ENCODE results near the gene APIP.
"Not testable (repeated sequence)": the region's sequence is repeated elsewhere in the genome, so short reads cannot be mapped to it uniquely, and the experiment has no call there.

The APIP gene

DNA sequence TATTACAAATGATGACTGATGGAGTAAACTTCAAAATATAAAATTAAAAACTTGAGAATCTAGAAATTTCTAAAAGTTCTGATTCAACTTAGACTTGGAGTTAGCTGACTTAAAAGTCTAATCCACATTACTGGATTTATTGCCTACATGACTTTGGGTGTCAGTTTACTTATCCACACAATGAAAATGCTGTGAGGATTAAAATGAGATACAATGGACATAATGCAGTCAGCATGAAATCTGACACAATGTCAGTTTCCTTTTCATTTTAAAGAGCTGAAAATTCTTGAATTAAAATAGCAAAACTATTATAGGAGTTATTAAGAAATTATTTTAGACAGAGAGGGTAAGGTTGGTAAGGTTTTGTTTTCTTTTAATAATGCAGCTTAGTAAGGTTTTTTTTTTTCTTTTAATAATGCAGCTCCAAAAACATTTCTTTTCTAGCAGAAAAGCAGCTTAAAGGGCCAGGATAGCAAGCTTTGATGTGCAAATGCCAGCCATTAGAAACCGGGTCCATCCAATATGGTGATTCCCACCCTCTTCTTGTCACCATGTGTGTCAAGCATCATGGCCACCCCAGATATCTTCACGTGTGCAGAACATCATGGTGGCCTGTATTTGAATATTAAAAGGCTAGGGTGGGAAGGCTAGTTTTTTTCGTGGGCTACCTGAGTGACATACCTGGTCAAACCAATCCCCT lies 18.9 kb downstream of the APIP start:
- DNase-seq: no peak
- intact Hi-C loops (cut with DNase I): no loop called here

DNA sequence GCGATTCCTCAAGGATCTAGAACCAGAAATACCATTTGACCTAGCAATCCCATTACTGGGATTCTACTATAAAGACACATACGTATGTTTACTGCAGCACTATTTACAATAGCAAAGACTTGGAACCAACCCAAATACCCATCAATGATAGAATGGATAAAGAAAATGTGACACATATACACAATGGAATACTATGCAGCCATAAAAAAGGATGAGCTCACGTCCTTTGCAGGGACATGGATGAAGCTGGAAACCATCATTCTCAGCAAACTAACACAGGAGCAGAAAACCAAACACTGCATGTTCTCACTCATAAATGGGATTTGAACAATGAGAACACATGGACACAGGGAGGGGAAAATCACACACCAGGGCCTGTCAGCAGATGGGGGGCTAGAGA lies 20.0 kb downstream of the APIP start:
- DNase-seq; intact Hi-C loops (cut with DNase I): not testable (repeated sequence)

DNA sequence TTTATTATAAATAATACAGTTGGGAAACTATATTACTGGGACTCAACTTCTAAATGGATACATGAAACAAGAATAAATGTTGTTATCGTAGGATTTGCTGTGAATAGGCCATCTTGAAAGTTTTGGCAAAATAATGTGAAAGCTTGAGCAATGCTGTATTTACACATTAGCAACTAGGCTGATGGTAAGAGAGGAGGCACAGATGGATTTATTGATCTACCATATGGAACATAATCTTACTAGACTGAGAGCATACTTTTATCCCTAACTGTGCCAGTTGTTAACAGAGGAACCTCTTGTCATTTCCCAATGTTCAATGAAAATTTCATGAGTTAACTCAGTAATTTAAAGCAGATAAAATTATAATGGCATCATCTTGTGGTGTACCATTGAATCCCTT lies 22.8 kb downstream of the APIP start:
- no peak for DNase-seq
- intact Hi-C loops (cut with DNase I): loop anchor here (5.0 kb wide), 1 partner anchor 306 kb away; no protein-coding TSS in a partner anchor

DNA sequence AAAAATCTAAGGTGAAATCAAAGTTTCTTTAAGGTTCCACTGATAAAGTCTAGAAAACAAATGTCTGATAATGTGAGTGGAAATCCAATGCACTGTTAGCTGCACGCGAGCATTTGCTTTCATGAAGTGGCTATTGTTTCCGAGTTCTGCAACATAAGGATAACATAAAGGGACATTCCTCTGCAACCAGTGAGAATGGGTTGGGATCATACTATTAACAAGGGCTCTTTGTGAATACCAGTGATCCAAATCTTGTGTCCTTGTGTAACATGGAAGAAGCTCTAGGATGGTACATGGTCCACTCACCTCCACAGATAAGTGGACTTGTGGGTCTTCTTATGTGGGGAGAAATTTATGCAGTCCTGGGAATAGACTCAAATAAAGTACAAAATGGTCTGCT lies 24.6 kb downstream of the APIP start:
- DNase-seq: no peak
- intact Hi-C loops (cut with DNase I): loop anchor here (5.0 kb wide), 1 partner anchor 304 kb away; no protein-coding TSS in a partner anchor

DNA sequence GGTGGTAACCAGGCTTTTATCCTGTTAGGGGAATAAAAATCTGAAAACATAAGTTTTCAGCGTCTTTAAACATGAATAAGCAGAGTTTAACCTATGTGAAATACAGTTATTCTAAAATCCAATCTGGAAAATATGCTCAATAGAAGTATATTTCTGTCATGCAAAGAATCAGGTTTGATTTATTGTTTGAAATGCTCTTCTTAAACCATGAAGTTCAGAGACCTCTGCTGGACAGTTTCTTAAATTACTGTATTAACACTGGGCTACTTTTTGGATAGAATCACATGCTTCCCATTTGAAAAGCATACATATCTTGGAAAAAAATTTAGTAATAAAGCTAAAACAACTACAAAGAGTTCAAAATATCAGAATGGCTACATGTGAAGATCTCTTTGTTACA lies 25.4 kb downstream of the APIP start:
- intact Hi-C loops (cut with DNase I): loop anchor here (5.0 kb wide), 1 partner anchor 304 kb away; no protein-coding TSS in a partner anchor

DNA sequence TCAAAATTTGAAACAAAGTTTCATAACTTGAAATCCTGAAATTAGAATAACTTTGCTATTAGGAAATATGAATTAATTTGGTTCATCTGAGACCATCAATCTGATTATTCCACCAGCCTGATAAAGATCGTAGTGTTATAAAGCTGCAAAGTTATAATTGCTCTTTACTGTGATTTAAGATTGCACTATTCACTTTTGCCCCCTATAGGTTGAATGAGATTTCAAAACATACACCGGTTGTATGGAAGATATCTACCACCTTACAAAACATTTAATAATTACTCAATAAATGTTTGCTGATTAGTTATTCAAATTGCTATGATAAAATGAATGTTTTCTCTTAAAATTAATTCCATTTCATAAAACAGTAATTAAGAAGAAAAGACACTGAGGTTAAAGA lies 26.1 kb downstream of the APIP start:
- intact Hi-C loops (cut with DNase I): loop anchor here (5.0 kb wide), 1 partner anchor 303 kb away; no protein-coding TSS in a partner anchor
- DNase-seq: no peak

More for the DNA sequence above, 25.4 kb downstream of the APIP start:
- peak in 1 of 42 donors; percentile 44 for DNase-seq

DNA sequence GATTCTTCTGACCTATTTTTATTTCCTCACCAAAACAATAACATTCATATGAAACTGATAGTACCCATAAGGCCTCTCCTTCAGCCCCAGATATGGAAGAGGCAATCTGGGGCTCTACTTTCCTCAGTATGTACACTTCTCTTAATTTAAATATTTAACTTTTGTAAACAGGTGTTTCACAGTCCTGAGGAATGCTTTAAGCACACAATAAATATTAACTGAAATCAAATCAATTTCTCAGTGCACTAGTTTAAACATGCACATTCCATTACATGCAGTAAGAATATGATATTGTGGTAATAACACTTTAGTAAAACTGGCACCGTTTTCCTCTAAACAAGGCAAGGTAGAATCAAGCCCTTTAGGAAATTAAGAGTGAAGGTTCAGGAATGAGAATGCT lies 28.9 kb downstream of the APIP start:
- intact Hi-C loops (cut with DNase I): no loop called here
- DNase-seq: no peak

DNA sequence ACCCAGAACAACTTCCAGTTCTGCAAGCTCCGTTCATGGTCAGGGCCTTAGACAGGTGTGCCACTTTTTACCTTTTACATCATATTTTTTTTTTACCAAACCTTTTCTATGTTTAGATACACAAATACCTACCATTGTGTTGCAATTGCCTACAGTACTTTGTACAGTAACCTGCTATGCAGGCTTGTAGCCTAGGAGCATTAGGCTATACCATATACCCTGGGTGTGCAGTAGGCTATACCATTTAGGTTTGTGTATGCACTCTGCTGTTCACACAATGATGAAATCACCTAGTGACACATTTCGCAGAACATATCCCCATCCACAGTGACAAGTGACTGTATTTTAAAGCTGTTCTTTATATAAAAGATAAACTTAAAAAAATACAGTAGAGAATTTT lies 29.6 kb downstream of the APIP start:
- intact Hi-C loops (cut with DNase I): no loop called here
- no peak for DNase-seq

DNA sequence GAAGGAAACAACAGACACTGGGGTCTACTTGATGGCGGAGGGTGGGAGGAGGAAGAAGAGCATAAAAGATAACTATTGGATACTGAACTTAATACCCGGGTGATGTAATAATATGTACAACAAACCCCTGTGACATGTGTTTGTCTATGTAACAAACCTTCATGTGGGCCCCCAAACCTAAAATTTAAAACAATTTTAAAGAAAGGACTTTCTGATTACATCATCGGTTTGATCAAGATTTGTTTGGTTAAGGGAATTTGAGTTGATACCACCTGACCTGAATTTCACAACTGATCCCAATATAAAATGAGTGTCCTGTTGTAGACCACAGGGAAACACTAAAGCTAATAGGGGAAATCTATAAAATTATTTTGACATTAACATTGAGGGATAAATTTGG lies 34.3 kb downstream of the APIP start:
- no peak for DNase-seq
- intact Hi-C loops (cut with DNase I): no loop called here

DNA sequence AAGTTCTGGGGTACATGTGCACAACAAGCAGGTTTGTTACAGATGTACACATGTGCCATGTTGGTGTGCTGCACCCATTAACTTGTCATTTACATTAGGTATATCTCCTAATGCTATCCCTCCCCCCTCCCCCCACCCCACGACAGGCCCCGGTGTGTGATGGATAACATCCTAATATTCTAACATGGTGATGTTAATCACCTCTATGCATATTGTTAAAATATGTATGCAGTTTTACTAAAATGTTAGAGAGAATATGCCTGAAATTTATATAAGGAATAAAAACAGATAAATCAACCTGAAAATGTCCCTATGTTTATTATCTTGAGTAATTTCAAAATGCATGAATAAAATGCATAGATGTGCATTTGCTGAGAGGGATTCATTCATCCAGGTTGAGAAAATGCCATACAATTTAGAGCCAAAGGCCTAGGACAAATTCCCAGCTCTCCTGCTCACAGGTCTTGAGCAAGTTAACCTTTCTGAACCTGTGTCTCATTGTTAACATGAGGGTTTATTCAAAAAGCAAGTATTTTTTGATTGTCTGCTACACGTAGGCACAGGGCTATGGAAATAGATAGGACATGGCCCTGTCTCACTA lies 38.7 kb downstream of the APIP start:
- intact Hi-C loops (cut with DNase I): no loop called here
- no peak for DNase-seq

DNA sequence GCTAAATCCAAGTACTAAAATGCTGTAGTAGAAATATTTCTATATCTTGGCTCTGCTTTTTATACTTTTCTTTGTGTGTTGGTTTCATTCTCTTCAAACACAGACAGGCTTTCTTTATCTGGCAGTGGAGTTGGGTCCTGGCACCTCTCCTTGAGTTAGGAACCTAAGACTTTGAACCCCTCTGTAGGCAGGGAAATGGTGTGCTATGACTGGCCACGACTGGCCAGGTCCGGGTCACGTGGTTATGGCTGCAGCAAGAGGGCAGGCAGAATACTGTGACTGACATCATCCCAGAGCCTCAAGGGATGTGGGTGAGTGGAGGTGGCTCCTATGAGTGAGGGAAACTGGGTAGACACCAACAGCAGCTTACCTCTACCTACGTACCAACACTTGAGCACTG lies 42.0 kb downstream of the APIP start:
- DNase-seq: no peak
- intact Hi-C loops (cut with DNase I): no loop called here

DNA sequence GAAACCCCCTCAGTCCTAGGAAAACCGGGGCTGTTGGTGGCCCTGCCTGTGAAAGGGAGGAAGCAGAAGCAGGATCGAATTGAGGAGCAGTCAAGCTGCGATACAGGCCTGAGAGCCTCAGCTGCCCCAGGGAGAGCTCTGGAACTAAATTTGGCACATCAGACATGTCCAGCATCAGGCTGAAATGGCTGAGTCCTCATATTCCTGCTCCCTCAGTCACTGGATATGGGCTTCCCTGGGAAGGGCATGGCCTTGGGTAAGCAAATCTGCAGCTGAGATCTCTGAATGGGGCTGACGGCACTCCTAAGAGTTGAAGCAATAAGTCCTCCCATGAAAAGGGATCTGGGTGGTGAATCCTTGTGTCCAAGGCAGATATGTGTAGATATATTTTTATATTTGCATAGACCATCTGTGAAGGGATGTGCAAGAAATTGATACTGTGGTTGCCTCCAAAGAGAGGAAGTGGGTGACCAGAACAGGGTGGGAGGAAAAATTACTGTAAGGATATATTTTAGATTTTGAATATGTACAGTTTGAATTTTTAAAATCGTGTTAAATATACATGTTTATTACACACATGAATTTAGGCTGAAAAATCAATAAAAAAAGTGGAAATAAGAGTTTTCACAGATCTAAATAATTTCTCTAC lies 45.5 kb downstream of the APIP start:
- intact Hi-C loops (cut with DNase I): no loop called here
- no peak for DNase-seq

DNA sequence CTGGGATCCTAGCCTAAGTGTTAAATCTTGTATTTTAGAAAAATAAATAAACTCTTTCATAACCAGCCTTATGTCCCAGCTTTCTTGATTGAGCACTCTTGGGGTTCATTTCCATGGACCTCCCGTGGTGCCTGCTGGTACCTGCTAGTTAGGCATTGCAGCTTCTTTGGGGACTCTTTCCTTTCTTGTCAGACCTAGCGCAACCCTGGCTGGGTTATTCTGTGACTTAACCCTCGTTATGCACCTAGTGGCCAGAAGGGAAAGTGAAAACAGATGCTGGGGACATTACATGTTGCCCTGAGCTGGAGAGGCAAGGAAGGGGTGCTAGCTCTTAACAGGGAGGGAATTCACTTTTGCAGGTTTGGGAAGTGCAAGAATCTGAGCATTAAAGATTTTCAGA lies 46.8 kb downstream of the APIP start:
- no peak for DNase-seq

DNA sequence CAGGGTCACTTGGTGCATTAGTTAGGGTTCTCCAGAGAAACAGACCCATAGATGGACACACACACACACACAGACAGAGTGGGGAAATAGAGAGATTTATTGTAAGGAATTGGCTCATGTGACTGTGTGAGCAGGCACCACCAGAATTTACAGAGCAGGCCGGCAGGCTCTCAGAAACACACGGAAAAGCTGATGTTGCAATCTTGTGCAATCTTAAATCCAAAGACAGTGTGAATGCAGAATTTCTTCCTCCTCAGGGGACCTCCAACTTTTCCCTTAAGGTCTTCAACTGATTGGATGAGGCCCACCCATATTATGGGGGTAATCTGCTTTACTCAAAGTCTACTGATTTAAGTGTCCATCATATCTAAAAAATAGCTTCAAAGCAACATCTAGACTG lies 49.8 kb downstream of the APIP start:
- intact Hi-C loops (cut with DNase I): no loop called here
- DNase-seq: no peak

More for the DNA sequence above, 46.8 kb downstream of the APIP start:
- intact Hi-C loops (cut with DNase I): no loop called here

DNA sequence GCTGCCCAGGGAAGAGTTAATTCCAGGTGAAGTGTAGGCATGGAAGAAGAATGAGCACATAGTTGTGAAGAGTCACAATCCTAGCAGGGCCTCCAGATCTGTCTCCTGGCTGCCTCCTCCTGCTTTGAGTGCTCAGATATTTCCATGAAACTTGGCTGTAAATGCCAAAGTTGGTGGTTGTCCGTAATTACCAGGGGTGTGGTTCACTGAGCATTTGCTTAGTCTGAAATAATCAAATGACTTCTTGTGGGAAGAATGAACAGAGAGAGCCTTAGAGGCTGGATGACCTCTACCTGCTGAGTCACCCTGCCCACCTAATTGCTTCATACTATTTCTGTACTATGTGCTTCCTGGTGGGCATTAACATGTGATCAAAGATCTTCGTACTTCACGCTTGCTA lies 50.9 kb downstream of the APIP start:
- intact Hi-C loops (cut with DNase I): no loop called here
- no peak for DNase-seq

DNA sequence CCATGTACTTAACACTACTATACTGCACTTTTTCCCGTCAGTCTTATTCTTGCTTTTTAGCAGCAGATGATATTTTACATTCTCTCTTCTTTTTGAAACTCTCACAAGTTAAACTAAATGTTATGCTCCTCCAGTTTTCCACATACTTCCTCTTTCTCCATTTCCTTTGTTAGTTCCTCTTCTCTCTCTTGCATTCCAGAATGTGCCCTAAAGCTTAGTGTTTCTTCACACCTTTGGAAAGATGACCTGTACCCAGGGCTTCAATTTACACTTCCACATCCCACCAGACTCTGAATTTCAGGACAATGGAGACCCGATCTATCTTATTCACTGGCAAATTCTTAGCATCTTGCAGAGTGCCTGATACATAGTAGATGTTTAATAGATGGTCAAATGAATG lies 51.8 kb downstream of the APIP start:
- no peak for DNase-seq
- intact Hi-C loops (cut with DNase I): no loop called here

DNA sequence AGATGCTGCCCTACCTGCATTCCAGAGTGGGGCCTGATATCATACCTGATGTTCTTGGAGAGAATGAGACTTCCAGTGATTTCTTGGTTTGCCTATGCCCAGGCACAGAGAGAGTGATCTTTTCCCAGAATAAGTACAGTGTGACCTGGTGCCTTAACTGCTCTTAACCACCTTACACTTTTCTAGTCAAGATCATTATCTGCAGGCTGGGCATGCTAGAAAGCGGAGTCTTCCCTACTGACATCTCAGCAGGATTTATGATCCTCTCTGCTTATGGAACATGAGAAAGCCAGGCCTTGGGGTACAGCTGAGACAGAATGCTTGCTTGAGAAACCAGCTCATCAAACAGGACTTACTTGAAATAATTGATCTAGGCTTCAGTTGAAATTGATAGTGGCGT lies 53.1 kb downstream of the APIP start:
- intact Hi-C loops (cut with DNase I): no loop called here
- no peak for DNase-seq

DNA sequence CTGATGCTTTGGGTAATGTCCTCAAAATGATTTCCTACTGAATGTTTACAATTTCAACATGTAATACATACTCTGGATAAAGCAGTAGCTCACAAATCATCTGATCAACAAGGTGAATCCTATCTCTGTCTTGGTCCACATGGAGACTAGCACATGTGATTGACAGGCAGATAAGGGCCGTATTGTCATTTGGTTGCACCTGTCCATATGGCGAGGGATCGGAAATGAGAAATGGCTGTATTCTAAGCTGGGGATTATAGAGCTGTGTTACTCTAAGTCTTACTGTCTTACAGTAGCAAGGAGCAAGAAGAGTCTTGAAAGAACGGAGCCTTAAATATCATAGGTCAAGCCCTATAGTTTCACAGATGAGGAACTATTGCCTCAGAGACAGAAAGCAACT lies 55.7 kb downstream of the APIP start:
- intact Hi-C loops (cut with DNase I): no loop called here
- DNase-seq: no peak

DNA sequence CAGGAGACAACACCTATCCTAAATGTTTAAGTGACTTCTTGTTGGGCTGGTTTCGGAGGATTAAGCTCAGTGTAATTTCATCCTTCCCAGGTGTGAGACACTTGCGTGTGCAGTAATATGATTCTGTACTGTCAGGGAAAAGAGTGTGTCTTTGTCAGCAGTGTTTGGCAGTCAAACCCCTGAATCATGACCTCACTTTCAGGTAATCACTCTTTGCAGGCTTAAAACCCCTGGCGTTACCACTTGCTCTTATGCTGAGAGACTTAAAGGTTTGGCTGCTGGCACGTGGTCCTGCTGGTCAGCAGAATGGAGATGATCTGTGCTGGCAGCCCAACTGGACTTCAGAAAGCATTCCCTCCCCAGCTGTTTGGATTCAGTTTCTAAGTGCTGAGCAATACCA lies 56.1 kb downstream of the APIP start:
- no peak for DNase-seq

DNA sequence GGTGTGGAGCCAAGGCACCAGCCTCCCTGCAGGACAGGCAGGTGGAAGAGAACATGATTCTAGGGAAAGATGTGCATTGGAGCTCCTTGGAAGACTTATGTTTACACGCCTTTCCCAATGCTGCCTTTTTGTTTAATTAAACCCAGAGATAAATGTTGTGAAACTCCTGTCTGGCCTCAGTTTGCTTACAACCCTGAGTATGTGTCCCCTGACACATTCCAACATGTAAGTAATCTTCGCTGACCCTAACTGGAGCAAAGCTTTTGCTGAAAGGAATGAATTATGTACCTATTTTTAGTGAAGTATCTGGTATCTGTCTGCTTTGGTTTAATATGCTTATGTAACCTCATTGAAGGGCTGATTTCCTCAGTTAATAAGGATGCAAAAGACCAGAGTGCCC lies 56.7 kb downstream of the APIP start:
- intact Hi-C loops (cut with DNase I): no loop called here
- no peak for DNase-seq

More for the DNA sequence above, 56.1 kb downstream of the APIP start:
- intact Hi-C loops (cut with DNase I): no loop called here

DNA sequence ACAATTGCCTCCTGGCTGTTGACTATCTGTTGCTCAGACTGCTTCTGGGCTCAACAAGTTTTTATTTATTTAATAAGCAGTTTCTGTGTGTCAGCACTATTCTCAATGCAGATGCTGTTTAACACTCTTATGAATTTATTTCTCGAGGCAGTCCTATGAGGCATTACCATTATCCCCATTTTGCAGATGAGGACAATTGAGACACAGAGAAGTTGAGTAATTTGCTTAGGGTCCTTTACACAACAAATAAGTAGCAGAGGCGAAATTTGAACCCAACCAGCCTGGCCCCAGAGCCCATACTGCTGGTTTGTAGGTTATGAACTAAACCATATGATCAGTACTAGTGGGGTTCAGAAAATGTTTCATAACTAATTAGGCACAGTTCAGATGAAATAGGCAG lies 58.7 kb downstream of the APIP start:
- intact Hi-C loops (cut with DNase I): no loop called here
- DNase-seq: no peak
